GM23338 (cell line): ENCODE results near the gene RASGRF2. TPM values are rescaled to one million over a fixed set of nuclear protein-coding genes. Genes with fewer than 3 reads are reported as not detected.
A peak's percentile ranks its signal among the peaks of the same experiment; 100 is the strongest.

ENCODE experiments used
- ATAC-seq: fragments of 200-7000 bp; cut with Tn5 transposase; 3 replicates; pipeline ENCODE4 v1.9.1; 2020
- DNase-seq: peaks from one replicate; pipeline ENCODE4 v3.0.0-alpha.2; 2015; ENCODE audit warnings: low spot score
- H2AFZ ChIP-seq: fragments of 200-600 bp; sonication (generic); 2 replicates; pipeline ENCODE4 v1.8.0; 2016; ENCODE audit warnings: antibody characterized with exemption, mild to moderate bottlenecking, moderate library complexity
- H3F3A ChIP-seq: fragments of 200-600 bp; sonication (generic); replicated peaks from 2 replicates; pipeline ENCODE4 v1.8.0; 2017; ENCODE audit warnings: antibody characterized with exemption, mixed run types, low read depth
- H3K27ac ChIP-seq: fragments of 200-600 bp; sonication (generic); 2 replicates; pipeline ENCODE4 v1.6.1; 2016; ENCODE audit warnings: low read depth
- H3K27me3 ChIP-seq: fragments of 200-600 bp; sonication (generic); 2 replicates; pipeline ENCODE4 v1.8.0; 2016; ENCODE audit warnings: mild to moderate bottlenecking, mixed run types, moderate library complexity; ENCODE audit not compliant: insufficient read depth
- H3K36me3 ChIP-seq: fragments of 200-600 bp; sonication (generic); 2 replicates; pipeline ENCODE4 v1.8.0; 2016; ENCODE audit warnings: mild to moderate bottlenecking; ENCODE audit not compliant: insufficient read depth
- H3K4me1 ChIP-seq: fragments of 200-600 bp; sonication (generic); 2 replicates; pipeline ENCODE4 v1.8.0; 2016; ENCODE audit warnings: mild to moderate bottlenecking, moderate library complexity; ENCODE audit not compliant: insufficient read depth
- H3K4me2 ChIP-seq: fragments of 200-600 bp; sonication (generic); 2 replicates; pipeline ENCODE4 v1.7.1; 2017; ENCODE audit warnings: mixed run types
- H3K4me3 ChIP-seq: fragments of 200-600 bp; sonication (generic); 2 replicates; pipeline ENCODE4 v1.6.1; 2016; ENCODE audit warnings: mixed run types
- H3K79me2 ChIP-seq: fragments of 200-600 bp; sonication (generic); replicated peaks from 2 replicates; pipeline ENCODE4 v1.8.0; 2017; ENCODE audit warnings: mild to moderate bottlenecking; ENCODE audit not compliant: insufficient read depth
- H3K9me2 ChIP-seq: fragments of 200-600 bp; sonication (generic); 2 replicates; pipeline ENCODE4 v1.8.0; 2017; ENCODE audit not compliant: insufficient read depth
- H4K20me1 ChIP-seq: fragments of 200-600 bp; sonication (generic); replicated peaks from 2 replicates; pipeline ENCODE4 v1.8.0; 2017; ENCODE audit warnings: mild to moderate bottlenecking; ENCODE audit not compliant: insufficient read depth
- H3K27ac Mint-ChIP-seq: 2 replicates; pipeline ENCODE4 v1.8.0; 2020; ENCODE audit warnings: inconsistent platforms, mild to moderate bottlenecking, moderate library complexity, mixed read lengths
- H3K27me3 Mint-ChIP-seq: 3 replicates; pipeline ENCODE4 v1.8.0; 2022; ENCODE audit warnings: low read depth, mild to moderate bottlenecking, moderate library complexity, mixed read lengths, inconsistent platforms; ENCODE audit not compliant: insufficient read depth, poor library complexity
- H3K36me3 Mint-ChIP-seq: 3 replicates; pipeline ENCODE4 v1.8.0; 2021; ENCODE audit warnings: low read depth, mild to moderate bottlenecking, inconsistent platforms, moderate library complexity, mixed read lengths
- H3K4me1 Mint-ChIP-seq: 3 replicates; pipeline ENCODE4 v1.8.0; 2020; ENCODE audit warnings: mild to moderate bottlenecking, inconsistent platforms, mixed read lengths
- H3K4me3 Mint-ChIP-seq: 3 replicates; pipeline ENCODE4 v1.8.0; 2021; ENCODE audit warnings: moderate library complexity, mild to moderate bottlenecking, inconsistent platforms, mixed read lengths
- H3K9me3 Mint-ChIP-seq: 3 replicates; pipeline ENCODE4 v1.8.0; 2020; ENCODE audit warnings: moderate library complexity, mild to moderate bottlenecking, inconsistent platforms, mixed read lengths
- CREB1 ChIP-seq: fragments of 250-450 bp; sonication (Bioruptor Pico); IDR thresholded peaks from 2 replicates; pipeline ENCODE4 v1.5.0; 2020; ENCODE audit warnings: low read depth, mild to moderate bottlenecking, moderate library complexity
- EZH2 ChIP-seq: fragments of 200-600 bp; sonication (generic); IDR thresholded peaks from one replicate; pipeline ENCODE4 v1.8.0; 2017; ENCODE audit warnings: antibody characterized with exemption, mild to moderate bottlenecking, low read depth; ENCODE audit not compliant: unreplicated experiment
- EZH2phosphoT487 ChIP-seq: fragments of 200-600 bp; sonication (generic); IDR thresholded peaks from one replicate; pipeline ENCODE4 v1.8.1; 2018; ENCODE audit warnings: antibody characterized with exemption; ENCODE audit not compliant: unreplicated experiment
- JUNB ChIP-seq: IDR thresholded peaks from one replicate; pipeline ENCODE4 v1.6.1; 2016; ENCODE audit warnings: antibody characterized with exemption; ENCODE audit not compliant: unreplicated experiment
- NANOG ChIP-seq: IDR thresholded peaks from 2 replicates; pipeline ENCODE4 v1.6.1; 2016; ENCODE audit warnings: antibody characterized with exemption, borderline replicate concordance
- POLR2AphosphoS5 ChIP-seq: IDR thresholded peaks from 2 replicates; pipeline ENCODE4 v1.6.1; 2016; ENCODE audit warnings: antibody characterized with exemption, low read depth
- STAT1 ChIP-seq: IDR thresholded peaks from one replicate; pipeline ENCODE4 v1.6.1; 2016; ENCODE audit warnings: antibody characterized with exemption; ENCODE audit not compliant: unreplicated experiment
- ZNF114 ChIP-seq: fragments of 250-450 bp; sonication (Bioruptor Pico); IDR thresholded peaks from 2 replicates; pipeline ENCODE4 v1.5.0; 2020; ENCODE audit warnings: mild to moderate bottlenecking, moderate library complexity
- ZNF331 ChIP-seq: fragments of 250-450 bp; sonication (Bioruptor Pico); IDR thresholded peaks from 2 replicates; pipeline ENCODE4 v1.5.0; 2020; ENCODE audit warnings: low read depth, mild to moderate bottlenecking, moderate library complexity
- polyA plus RNA-seq: library from polyadenylated mRNA; unstranded; fragments of >200 nt; fragmentation: Nextera tagmentation; extraction: Ambion mirVana; gene quantifications from 2 replicates; pipeline ENCODE4 v1.2.1, GENCODE V29; 2016
- total RNA-seq: library from RNA; depleted of rRNA; stranded (reverse); fragments of >200 nt; shearing (Covaris generic); gene quantifications from 2 replicates; pipeline ENCODE4 v1.2.3, GENCODE V29; 2014
- TF ChIP-seq, protein P1 (sequence below): IDR thresholded peaks from one replicate; pipeline ENCODE4 v1.6.1; 2018; ENCODE audit warnings: antibody characterized with exemption; ENCODE audit not compliant: unreplicated experiment
- TF ChIP-seq, protein P2 (sequence below), 2 experiments: fragments of 200-600 bp in 1 of 2; sonication (generic) in 1 of 2; conservative IDR thresholded peaks; 2 replicates each; pipeline versions ENCODE4 v1.5.1 to v1.6.1; 2016 to 2017; ENCODE audit warnings: antibody characterized with exemption in 2 of 2, low read depth in 2 of 2, mild to moderate bottlenecking in 2 of 2, moderate library complexity in 1 of 2
- TF ChIP-seq, protein P3 (sequence below): IDR thresholded peaks from 2 replicates; pipeline ENCODE4 v1.6.1; 2016; ENCODE audit warnings: antibody characterized with exemption
- TF ChIP-seq, protein P4 (sequence below): fragments of 250-450 bp; sonication (Bioruptor Pico); IDR thresholded peaks from 2 replicates; pipeline ENCODE4 v1.5.0; 2020; ENCODE audit warnings: mild to moderate bottlenecking, moderate library complexity

Gene RASGRF2
- total and polyA plus RNA-seq, 2 experiments from 2014 or later: 5.0 to 19.2 TPM

DNA sequence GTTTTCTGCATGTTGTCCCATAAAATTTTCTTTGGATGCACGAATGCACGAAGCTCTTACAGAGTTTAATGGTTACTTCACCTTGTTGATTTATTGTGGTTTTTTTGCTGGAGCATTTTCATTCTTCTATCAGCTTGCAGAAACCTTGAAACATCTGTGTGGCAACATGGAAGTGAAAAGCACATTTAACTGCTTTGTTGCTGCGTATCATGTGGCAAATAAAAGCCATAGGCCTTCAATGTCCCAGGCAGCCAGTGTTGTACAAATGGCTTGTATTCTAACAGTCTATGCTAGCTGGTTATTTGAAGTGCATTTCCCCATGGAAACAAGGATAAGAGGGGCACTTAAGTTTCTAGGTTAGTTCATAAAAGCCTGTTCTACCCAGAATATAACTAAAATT, 42.5 kb upstream of the RASGRF2 start:
- no peaks in the 10 kb centered on the region for H3F3A ChIP-seq
- Mint-ChIP-seq H3K36me3 (no peaks in the 10 kb centered on the region), H3K4me3 (no peak overlapping the region), H3K27ac (no peak overlapping the region), H3K9me3 (no peaks in the 10 kb centered on the region), H3K4me1 (peaks cover 14% of the 10 kb centered on the region), H3K27me3 (no peaks in the 10 kb centered on the region)
- H3K4me2 ChIP-seq: peak overlapping the region; percentile 26; the same call in 1 of the 2 replicates
- DNase-seq (no peak), ATAC-seq (no peak)
- H3K4me3 ChIP-seq: no peak overlapping the region
- no peaks in the 10 kb centered on the region for H3K36me3 ChIP-seq
- no peaks in the 10 kb centered on the region for H3K27me3 ChIP-seq
- no peak for TF ChIP-seq NANOG
- TF ChIP-seq, protein P1, sequence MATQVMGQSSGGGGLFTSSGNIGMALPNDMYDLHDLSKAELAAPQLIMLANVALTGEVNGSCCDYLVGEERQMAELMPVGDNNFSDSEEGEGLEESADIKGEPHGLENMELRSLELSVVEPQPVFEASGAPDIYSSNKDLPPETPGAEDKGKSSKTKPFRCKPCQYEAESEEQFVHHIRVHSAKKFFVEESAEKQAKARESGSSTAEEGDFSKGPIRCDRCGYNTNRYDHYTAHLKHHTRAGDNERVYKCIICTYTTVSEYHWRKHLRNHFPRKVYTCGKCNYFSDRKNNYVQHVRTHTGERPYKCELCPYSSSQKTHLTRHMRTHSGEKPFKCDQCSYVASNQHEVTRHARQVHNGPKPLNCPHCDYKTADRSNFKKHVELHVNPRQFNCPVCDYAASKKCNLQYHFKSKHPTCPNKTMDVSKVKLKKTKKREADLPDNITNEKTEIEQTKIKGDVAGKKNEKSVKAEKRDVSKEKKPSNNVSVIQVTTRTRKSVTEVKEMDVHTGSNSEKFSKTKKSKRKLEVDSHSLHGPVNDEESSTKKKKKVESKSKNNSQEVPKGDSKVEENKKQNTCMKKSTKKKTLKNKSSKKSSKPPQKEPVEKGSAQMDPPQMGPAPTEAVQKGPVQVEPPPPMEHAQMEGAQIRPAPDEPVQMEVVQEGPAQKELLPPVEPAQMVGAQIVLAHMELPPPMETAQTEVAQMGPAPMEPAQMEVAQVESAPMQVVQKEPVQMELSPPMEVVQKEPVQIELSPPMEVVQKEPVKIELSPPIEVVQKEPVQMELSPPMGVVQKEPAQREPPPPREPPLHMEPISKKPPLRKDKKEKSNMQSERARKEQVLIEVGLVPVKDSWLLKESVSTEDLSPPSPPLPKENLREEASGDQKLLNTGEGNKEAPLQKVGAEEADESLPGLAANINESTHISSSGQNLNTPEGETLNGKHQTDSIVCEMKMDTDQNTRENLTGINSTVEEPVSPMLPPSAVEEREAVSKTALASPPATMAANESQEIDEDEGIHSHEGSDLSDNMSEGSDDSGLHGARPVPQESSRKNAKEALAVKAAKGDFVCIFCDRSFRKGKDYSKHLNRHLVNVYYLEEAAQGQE: no peak
- no peak for TF ChIP-seq STAT1
- no peak for TF ChIP-seq JUNB
- no peak for TF ChIP-seq EZH2
- TF ChIP-seq EZH2phosphoT487: no peak
- no peak for TF ChIP-seq CREB1 (CRISPR knock-in tag)
- TF ChIP-seq, protein P2, sequence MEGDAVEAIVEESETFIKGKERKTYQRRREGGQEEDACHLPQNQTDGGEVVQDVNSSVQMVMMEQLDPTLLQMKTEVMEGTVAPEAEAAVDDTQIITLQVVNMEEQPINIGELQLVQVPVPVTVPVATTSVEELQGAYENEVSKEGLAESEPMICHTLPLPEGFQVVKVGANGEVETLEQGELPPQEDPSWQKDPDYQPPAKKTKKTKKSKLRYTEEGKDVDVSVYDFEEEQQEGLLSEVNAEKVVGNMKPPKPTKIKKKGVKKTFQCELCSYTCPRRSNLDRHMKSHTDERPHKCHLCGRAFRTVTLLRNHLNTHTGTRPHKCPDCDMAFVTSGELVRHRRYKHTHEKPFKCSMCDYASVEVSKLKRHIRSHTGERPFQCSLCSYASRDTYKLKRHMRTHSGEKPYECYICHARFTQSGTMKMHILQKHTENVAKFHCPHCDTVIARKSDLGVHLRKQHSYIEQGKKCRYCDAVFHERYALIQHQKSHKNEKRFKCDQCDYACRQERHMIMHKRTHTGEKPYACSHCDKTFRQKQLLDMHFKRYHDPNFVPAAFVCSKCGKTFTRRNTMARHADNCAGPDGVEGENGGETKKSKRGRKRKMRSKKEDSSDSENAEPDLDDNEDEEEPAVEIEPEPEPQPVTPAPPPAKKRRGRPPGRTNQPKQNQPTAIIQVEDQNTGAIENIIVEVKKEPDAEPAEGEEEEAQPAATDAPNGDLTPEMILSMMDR (conservative IDR thresholded peaks at IDR 0.05; ENCODE audit: low read depth in 2 of 2): no peak
- TF ChIP-seq, protein P3, sequence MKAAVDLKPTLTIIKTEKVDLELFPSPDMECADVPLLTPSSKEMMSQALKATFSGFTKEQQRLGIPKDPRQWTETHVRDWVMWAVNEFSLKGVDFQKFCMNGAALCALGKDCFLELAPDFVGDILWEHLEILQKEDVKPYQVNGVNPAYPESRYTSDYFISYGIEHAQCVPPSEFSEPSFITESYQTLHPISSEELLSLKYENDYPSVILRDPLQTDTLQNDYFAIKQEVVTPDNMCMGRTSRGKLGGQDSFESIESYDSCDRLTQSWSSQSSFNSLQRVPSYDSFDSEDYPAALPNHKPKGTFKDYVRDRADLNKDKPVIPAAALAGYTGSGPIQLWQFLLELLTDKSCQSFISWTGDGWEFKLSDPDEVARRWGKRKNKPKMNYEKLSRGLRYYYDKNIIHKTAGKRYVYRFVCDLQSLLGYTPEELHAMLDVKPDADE: no peak
- TF ChIP-seq POLR2AphosphoS5: no peak
- no peak for TF ChIP-seq ZNF114 (CRISPR knock-in tag)
- TF ChIP-seq ZNF331: no peak
- TF ChIP-seq, protein P4, sequence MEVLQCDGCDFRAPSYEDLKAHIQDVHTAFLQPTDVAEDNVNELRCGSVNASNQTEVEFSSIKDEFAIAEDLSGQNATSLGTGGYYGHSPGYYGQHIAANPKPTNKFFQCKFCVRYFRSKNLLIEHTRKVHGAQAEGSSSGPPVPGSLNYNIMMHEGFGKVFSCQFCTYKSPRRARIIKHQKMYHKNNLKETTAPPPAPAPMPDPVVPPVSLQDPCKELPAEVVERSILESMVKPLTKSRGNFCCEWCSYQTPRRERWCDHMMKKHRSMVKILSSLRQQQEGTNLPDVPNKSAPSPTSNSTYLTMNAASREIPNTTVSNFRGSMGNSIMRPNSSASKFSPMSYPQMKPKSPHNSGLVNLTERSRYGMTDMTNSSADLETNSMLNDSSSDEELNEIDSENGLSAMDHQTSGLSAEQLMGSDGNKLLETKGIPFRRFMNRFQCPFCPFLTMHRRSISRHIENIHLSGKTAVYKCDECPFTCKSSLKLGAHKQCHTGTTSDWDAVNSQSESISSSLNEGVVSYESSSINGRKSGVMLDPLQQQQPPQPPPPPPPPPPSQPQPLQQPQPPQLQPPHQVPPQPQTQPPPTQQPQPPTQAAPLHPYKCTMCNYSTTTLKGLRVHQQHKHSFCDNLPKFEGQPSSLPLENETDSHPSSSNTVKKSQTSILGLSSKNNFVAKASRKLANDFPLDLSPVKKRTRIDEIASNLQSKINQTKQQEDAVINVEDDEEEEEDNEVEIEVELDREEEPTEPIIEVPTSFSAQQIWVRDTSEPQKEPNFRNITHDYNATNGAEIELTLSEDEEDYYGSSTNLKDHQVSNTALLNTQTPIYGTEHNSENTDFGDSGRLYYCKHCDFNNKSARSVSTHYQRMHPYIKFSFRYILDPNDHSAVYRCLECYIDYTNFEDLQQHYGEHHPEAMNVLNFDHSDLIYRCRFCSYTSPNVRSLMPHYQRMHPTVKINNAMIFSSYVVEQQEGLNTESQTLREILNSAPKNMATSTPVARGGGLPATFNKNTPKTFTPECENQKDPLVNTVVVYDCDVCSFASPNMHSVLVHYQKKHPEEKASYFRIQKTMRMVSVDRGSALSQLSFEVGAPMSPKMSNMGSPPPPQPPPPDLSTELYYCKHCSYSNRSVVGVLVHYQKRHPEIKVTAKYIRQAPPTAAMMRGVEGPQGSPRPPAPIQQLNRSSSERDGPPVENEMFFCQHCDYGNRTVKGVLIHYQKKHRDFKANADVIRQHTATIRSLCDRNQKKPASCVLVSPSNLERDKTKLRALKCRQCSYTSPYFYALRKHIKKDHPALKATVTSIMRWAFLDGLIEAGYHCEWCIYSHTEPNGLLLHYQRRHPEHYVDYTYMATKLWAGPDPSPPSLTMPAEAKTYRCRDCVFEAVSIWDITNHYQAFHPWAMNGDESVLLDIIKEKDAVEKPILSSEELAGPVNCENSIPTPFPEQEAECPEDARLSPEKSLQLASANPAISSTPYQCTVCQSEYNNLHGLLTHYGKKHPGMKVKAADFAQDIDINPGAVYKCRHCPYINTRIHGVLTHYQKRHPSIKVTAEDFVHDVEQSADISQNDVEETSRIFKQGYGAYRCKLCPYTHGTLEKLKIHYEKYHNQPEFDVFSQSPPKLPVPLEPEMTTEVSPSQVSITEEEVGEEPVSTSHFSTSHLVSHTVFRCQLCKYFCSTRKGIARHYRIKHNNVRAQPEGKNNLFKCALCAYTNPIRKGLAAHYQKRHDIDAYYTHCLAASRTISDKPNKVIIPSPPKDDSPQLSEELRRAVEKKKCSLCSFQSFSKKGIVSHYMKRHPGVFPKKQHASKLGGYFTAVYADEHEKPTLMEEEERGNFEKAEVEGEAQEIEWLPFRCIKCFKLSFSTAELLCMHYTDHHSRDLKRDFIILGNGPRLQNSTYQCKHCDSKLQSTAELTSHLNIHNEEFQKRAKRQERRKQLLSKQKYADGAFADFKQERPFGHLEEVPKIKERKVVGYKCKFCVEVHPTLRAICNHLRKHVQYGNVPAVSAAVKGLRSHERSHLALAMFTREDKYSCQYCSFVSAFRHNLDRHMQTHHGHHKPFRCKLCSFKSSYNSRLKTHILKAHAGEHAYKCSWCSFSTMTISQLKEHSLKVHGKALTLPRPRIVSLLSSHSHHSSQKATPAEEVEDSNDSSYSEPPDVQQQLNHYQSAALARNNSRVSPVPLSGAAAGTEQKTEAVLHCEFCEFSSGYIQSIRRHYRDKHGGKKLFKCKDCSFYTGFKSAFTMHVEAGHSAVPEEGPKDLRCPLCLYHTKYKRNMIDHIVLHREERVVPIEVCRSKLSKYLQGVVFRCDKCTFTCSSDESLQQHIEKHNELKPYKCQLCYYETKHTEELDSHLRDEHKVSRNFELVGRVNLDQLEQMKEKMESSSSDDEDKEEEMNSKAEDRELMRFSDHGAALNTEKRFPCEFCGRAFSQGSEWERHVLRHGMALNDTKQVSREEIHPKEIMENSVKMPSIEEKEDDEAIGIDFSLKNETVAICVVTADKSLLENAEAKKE (CRISPR knock-in tag): no peak
- H3K27ac ChIP-seq: no peak overlapping the region; the same call in 1 of the 2 replicates
- H2AFZ ChIP-seq: no peak overlapping the region
- peaks cover 7% of the 10 kb centered on the region; the same call in 1 of the 2 replicates for H3K4me1 ChIP-seq
- peaks cover 2% of the 10 kb centered on the region; the same call in 1 of the 2 replicates for H3K9me2 ChIP-seq
- H3K79me2 ChIP-seq: no peaks in the 10 kb centered on the region
- H4K20me1 ChIP-seq: no peaks in the 10 kb centered on the region
